Measurements from ENCODE around the gene CCDC78.

Gene CCDC78

GRCh38 chr16:673399-673991 is 52.7 kb downstream of the CCDC78 start:
- no peak overlapping the region for H3K27ac Mint-ChIP-seq
- no peaks in the 10 kb centered on the region for H3K9me3 Mint-ChIP-seq (ENCODE audit: low read depth)
- no peak overlapping the region for H3K4me3 Mint-ChIP-seq
- H3K27me3 Mint-ChIP-seq = no peaks in the 10 kb centered on the region
- H3K4me1 Mint-ChIP-seq (ENCODE audit: low read depth) = peaks cover 5% of the 10 kb centered on the region
- H3K36me3 Mint-ChIP-seq = no peaks in the 10 kb centered on the region

GRCh38 chr16:672851-673250 is 53.4 kb downstream of the CCDC78 start:
- Mint-ChIP-seq H3K27ac (no peak overlapping the region), H3K4me3 (no peak overlapping the region), H3K4me1 (ENCODE audit: low read depth) (peaks cover 5% of the 10 kb centered on the region), H3K27me3 (no peaks in the 10 kb centered on the region), H3K9me3 (ENCODE audit: low read depth) (no peaks in the 10 kb centered on the region), H3K36me3 (no peaks in the 10 kb centered on the region)

All from activated naive CD8-positive, alpha-beta T cell (primary cell).